VCaP (cell line): ENCODE measurements around the gene OLFML2A.

ENCODE experiments used
- H3K27ac ChIP-seq: fragments of 450-650 bp; 2 replicates; pipeline ENCODE4 v1.5.1; 2017
- CTCF ChIP-seq: fragments of 450-650 bp; conservative IDR thresholded peaks from 2 replicates; pipeline ENCODE4 v1.5.1; 2017; ENCODE audit warnings: mild to moderate bottlenecking, moderate library complexity

The OLFML2A gene

GRCh38 chr9:124754289-124754688 is 22.6 kb upstream of the OLFML2A start:
- no peak overlapping the region for H3K27ac ChIP-seq
- peak; percentile 69 for TF ChIP-seq CTCF

GRCh38 chr9:124755061-124755460 is 21.9 kb upstream of the OLFML2A start:
- no peak for TF ChIP-seq CTCF
- H3K27ac ChIP-seq: no peak overlapping the region

- TF ChIP-seq CTCF: no peak
- H3K27ac ChIP-seq: no peak overlapping the region
Observed at GRCh38 chr9:124756011-124756410, 20.9 kb upstream of the OLFML2A start.

GRCh38 chr9:124757616-124758015 is 19.3 kb upstream of the OLFML2A start:
- H3K27ac ChIP-seq: no peak overlapping the region
- TF ChIP-seq CTCF: no peak

GRCh38 chr9:124758061-124758460 is 18.9 kb upstream of the OLFML2A start:
- peak overlapping the region; percentile 33 for H3K27ac ChIP-seq
- TF ChIP-seq CTCF: no peak

- peak overlapping the region; percentile 33 for H3K27ac ChIP-seq
- TF ChIP-seq CTCF: no peak
Observed at GRCh38 chr9:124758691-124759090, 18.2 kb upstream of the OLFML2A start.

GRCh38 chr9:124759327-124759726 is 17.6 kb upstream of the OLFML2A start:
- H3K27ac ChIP-seq: peak overlapping the region; percentile 33
- TF ChIP-seq CTCF: no peak

- no peak for TF ChIP-seq CTCF
- H3K27ac ChIP-seq: no peak overlapping the region
Observed at GRCh38 chr9:124760719-124761118, 16.2 kb upstream of the OLFML2A start.
